ENCODE data around the gene RDH16. TPM values are rescaled to one million over a fixed set of nuclear protein-coding genes. Genes with fewer than 3 reads are reported as not detected.
"Not testable (repeated sequence)": the region's sequence is repeated elsewhere in the genome, so short reads cannot be mapped to it uniquely, and the experiment has no call there.

RDH16 gene
- polyA plus RNA-seq, 4 donors = 0.46 to 1.2 (median 0.52) TPM

DNA sequence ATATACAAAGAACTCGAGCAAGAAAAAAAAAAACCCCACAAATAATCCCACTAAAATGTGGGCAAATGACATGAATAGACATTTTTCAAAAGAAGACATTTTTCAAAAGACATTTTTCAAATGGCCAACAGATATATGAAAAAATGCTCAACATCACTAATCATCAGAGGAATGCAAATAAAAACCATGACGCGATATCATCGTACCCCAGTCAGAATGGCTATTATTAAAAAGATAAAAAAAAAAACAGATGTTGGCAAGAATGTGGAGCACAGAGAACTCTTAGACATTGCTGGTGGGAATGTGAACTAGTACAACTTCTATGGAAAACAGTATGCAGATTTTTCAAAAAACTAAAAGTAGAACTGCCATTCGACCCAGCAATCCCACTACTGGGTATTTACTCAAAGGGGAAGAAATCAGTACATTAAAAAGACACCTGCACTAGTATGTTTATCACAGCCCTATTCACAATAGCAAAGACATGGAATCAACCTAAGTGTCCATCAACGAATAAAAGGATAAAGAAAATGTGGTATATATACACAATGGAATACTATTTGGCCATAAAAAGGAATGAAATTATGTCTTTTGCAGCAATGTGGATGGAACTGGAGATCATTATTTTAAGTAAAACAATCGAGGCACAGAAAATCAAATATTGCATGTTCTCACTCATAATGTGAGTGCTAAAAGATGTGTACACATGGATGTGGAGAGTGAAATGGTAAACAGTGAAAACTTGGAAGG is 32.6 kb upstream of the RDH16 start:
- DNase-seq (ENCODE audit: low read depth in 4 of 4, low spot score in 3 of 4) = no peak

DNA sequence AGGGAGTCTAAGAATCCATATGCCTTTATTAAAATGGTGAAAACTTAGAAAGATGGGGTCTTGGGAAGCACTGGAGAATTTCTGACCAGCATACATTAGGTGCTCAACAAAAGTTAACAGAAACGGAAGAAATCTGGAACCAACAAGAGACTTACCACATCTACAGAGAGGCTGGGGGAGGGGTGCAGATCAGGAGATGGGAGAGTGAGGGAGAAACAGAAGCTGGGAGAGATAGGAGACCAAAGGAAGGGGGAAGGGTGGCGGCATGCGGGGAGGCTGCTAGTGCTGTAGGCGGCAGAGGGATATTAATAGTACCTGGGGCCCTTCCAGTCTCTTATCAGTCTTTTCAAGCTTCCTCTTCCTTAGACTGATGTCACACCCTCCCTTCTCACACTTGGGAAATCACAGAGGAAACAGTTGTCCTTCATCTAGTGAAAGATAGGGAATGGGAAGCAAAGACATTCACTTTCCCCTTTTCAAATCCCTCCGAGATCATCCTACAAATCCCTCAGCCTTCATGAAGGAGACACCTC is 30.9 kb upstream of the RDH16 start:
- DNase-seq (ENCODE audit: low read depth in 4 of 4, low spot score in 3 of 4) = no peak

DNA sequence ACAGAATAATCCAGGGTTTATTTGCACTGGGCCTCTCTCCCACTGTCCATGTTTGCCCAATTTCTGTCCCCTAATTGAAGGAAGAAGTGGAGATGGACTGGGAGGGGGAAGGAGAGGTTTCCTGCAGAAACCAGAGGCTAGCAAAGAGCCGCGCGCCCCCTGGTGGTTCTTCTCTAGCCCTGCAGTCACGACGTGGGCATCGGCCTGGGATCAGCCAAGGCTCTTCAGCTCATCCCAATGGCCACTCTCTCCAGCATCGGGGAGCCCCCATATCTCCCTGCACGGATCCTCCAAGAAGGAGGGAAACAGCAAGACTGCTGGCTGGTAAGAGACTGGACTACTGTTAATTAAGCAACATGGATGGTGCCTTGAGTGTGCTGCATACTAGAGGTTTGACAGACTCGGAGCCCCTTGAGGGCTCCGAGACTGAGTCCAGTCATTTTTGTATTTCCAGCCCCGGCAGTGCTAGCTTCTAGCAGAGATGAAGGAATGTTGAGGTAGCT is 30.2 kb upstream of the RDH16 start:
- peak in 1 of 4 donors; percentile 59 for DNase-seq (ENCODE audit: low read depth in 4 of 4, low spot score in 3 of 4)

DNA sequence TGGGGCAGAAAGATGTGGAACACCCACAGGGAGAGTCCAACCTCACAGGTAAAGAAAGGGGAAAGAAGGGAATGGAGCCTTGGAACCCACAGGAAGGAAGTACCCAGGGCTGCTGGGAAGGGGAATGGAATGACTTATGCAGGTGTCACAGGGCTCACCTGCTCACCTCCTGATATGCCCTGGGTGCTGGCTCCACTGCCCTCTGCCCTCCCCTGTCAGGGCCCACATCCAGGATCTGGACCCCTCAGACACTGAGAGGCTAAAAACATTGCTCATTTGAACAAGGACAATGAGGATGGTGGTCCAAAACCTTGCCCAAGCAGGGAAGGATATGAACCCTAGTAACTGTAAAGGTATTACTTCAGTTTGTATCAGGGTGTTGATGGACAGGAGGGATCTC is 29.6 kb upstream of the RDH16 start:
- DNase-seq (ENCODE audit: low read depth in 4 of 4, low spot score in 3 of 4) = no peak

DNA sequence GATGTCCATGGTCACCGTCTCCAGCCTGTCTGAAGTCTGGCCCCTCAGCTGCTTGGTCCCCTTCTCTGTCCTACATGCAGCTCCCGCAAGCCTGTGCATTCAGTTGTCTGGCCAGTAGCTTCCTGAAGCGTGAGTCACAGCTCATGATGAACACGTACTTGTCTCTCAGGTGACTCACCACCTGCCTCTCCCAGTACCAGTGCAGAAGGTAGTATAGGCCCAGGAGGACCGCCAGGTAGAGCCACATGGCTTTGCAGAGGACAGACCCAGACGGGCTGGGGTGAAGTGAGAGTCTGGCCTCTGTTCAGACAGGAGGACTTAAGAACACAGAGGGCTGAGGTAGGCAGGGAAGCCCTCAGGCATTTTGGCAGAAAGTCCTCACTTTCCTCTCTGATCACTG is 28.3 kb upstream of the RDH16 start:
- not testable (repeated sequence) for DNase-seq (ENCODE audit: low read depth in 4 of 4, low spot score in 3 of 4)

DNA sequence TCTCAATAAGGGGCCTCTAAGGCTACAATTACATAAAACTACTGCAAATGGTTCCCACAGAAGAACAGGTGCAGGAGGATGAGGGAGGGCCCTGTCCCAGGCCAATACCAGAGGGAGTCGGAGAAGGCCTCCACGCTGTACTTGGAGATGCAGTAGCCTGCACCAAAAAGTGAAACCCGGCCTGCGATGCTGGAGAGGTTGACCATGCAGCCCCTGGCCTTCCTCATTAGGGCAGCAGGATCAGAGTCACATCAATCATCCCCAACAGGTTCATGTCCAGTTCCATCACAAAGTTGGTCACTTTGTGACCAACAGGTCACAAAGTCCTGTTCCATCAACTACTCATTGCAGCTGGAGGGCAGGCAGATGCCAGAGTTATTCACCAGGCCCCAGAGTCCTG is 26.0 kb upstream of the RDH16 start:
- no peak for DNase-seq (ENCODE audit: low read depth in 4 of 4, low spot score in 3 of 4)

DNA sequence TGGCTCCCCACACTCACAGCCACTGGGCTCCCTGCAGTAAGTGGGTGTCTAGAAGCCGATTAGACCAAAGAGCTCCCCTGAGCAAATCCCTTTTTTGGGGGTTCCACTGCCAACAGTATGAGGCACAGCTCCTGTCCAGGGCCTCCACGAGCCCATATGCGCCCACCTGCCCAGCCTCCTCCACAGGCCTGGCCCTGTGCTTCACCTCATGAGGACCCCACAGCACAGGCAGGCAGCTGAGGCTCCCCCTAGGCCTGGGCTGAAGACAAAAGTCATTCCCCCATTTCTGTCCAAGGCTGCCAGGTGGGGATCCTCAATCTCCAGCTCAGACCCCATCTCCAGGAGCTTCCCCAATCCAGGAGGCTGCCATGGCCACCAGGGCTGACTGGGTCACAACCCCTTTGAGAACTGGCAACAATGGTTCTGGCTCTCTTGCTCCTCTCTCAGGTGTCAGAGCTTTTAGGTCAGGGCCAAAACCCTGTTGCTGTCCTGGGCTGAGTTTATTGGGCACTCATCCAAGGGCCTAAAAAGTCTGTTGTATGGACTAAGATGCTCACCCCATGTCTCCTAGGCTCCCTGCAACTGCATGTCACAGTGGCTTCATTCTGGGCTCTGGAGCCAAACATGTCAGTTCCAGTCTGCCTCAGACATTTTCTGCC is 25.3 kb upstream of the RDH16 start:
- DNase-seq (ENCODE audit: low read depth in 4 of 4, low spot score in 3 of 4) = not testable (repeated sequence)

DNA sequence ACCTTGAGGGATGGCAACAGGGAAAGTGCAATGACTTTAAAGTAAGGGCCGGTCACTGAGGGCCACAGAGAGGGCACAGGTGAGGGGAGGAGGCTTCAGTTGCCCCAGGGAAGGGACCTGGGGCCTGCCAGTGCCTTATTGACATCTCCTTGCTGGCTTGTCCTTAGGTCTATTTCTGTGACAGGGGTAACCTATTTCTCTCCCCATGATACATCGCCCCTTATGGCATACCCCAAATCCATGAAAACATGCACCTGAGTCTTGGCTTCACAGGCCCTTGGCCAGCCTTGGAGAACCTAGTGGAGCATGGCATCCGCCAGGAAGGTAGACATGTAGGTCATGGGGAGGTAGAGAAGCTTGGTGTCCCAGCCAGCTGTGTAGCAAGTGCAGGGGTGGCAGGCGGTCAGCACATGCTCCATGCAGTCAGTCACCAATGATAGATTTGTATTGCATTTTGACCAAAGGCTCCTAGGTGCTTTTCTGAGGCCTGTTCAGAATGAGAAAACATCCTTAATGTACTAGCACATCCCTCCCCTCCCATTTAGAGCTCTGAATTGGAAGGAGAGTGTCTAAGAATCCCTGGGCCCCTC is 23.6 kb upstream of the RDH16 start:
- no peak for DNase-seq (ENCODE audit: low read depth in 4 of 4, low spot score in 3 of 4)

DNA sequence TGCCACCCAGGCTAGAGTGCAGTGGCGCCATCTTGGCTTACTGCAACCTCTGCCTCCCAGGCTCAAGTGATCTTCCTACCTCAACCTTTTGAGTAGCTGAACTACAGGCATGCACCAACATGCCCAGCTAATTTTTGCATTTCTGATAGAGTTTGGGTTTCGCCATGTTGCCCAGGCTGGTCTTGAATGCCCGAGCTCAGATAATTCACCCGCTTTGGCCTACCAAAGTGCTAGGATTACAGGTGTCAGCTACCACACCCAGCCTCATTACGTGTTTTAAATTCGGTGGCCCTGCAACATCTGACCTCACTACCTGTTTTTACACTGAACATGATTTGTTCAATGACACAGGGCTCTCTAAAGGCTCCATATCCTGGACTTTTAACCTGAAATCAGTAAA is 22.9 kb upstream of the RDH16 start:
- DNase-seq (ENCODE audit: low read depth in 4 of 4, low spot score in 3 of 4) = no peak

DNA sequence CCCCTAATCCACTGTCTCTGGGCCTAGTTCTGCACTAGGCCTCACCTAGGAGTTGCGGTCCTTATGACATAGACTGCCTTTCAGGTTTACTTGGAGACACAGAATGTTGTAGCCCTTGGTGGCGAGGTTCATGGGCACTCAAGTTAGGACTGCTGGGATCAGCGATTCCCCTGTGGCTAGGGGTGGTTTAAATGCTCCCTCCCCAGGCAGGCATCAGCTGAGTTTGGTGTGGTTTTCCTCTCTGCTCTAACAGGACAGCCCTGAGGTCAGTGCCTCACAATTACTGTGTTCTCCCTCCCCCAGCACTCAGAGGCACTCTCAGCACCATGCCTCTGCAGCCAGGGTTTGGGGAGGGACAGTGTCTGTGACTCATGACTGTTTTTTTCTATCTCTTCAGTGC is 22.2 kb upstream of the RDH16 start:
- DNase-seq (ENCODE audit: low read depth in 4 of 4, low spot score in 3 of 4) = no peak

DNA sequence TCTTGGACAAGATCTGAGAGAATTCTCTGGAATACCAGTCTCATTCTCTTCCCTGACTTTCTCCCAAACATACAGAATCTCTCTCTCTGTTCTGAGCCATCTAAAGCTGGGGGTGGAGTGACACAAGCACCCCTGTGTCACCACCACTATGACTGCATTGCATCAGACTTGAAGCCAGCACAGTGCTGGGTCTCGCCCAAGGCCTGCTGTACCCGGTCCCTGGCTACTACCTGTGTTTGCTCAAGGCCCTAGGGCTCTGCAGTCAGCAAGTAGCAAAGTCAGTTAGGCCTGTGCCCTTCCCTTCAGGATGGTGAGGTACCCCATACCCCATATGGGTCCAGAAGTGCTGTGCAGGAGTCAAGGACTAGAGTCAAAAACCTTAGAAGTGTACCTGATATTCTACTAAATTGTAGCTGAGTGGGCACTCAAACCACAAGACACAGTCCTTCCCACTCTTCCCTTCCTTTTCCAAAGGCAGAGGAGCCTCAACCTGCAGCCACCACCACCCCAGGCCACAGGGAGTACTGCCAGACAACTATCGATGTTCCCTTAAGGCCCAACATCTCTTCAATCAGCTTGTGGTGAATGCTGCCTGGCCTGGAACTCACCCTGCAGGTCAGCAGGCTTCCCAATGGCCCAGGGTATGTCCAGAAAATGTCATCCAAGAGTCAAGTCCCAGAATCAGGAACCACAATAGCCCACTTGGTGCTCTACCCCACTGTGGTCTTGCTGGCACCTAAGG is 21.2 kb upstream of the RDH16 start:
- no peak for DNase-seq (ENCODE audit: low read depth in 4 of 4, low spot score in 3 of 4)

DNA sequence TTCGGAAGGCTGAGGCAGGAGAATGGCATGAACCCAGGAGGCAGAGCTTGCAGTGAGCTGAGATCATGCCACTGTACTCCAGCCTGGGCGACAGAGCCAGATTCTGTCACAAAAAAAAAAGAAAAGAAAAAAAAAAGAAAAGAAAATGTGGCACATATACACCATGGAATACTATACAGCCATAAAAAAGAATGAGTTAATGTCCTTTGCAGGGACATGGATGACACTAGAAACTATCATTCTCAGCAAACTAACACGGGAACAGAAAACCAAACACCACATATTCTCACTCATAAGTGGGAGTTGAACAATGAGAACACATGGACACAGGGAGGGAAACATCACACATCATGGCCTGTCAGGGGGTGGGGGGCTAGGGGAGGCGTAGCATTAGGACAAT is 20.0 kb upstream of the RDH16 start:
- not testable (repeated sequence) for DNase-seq (ENCODE audit: low read depth in 4 of 4, low spot score in 3 of 4)

DNA sequence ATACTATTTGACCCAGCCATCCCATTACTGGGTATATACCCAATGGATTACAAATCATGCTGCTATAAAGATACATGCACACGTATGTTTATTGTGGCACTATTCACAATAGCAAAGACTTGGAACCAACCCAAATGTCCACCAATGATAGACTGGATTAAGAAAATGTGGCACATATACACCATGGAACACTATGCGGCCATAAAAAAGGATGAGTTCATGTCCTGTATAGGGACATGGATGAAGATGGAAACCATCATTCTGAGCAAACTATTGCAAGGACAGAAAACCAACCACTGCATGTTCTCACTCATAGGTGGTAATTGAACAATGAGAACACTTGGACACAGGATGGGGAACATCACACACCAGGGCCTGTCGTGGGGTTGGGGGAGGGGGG is 16.8 kb upstream of the RDH16 start:
- DNase-seq (ENCODE audit: low read depth in 4 of 4, low spot score in 3 of 4) = not testable (repeated sequence)

DNA sequence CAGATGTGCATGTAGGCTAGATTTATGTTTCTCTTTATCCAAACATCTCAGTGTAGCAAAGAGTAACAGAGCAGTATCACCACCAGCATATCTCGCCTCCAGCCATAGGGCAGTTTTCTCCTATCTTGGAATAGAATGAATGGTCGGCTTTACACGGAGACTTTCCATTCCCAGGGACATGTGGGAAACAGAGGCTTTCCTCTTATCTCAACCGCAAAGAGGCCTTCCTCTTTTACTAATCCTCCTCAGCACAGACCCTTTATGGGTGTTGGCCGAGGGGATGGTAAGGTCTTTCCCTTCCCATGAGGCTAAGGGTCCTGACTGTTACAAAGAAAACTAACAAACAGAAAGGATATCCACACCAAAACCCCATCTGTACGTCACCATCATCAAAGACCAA is 11.5 kb upstream of the RDH16 start:
- not testable (repeated sequence) for DNase-seq (ENCODE audit: low read depth in 4 of 4, low spot score in 3 of 4)

DNA sequence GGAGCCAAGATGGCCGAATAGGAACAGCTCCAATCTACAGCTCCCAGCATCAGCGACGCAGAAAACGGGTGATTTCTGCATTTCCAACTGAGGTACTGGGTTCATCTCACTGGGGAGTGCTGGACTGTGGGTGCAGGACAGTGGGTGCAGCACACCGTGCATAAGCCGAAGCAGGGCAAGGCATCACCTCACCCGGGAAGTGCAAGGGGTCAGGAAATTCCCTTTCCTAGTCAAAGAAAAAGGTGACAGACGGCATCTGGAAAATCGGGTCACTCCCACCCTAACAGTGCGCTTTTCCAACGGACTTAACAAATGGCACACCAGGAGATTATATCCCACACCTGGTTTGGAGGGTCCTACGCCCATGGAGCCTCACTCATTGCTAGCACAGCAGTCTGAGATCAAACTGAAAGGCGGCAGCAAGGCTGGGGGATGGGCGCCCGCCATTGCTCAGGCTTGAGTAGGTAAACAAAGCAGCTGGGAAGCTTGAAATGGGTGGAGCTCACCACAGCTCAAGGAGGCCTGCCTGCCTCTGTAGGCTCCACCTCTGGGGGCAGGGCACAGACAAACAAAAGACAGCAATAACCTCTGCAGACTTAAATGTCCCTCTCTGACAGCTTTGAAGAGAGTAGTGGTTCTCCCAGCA is 8.7 kb upstream of the RDH16 start:
- DNase-seq (ENCODE audit: low read depth in 4 of 4, low spot score in 3 of 4) = not testable (repeated sequence)

DNA sequence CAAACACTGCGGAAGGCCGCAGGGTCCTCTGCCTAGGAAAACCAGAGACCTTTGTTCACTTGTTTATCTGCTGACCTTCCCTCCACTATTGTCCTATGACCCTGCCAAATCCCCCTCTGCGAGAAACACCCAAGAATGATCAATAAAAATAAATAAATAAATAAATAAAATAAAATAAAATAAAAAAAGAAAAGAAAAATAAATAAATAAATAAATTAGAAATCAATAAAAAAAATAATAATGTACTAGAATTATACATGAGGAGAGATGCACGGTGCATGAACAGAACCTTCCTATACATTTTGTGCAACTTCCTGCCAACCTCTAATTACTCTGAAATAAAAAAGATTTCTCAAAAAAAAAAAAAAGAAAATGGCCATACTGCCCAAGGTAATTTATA is 7.7 kb upstream of the RDH16 start:
- DNase-seq (ENCODE audit: low read depth in 4 of 4, low spot score in 3 of 4) = not testable (repeated sequence)

DNA sequence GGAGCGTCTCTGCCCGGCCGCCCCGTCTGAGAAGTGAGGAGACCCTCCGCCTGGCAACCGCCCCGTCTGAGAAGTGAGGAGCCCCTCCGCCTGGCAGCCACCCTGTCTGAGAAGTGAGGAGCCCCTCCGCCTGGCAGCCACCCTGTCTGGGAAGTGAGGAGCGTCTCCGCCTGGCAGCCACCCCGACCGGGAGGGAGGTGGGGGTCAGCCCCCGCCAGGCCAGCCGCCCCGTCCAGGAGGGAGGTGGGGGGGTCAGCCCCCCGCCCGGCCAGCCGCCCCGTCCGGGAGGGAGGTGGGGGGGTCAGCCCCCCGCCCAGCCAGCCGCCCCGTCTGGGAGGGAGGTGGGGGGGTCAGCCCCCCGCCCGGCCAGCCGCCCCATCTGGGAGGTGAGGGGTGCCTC is 6.1 kb upstream of the RDH16 start:
- DNase-seq (ENCODE audit: low read depth in 4 of 4, low spot score in 3 of 4) = not testable (repeated sequence)

DNA sequence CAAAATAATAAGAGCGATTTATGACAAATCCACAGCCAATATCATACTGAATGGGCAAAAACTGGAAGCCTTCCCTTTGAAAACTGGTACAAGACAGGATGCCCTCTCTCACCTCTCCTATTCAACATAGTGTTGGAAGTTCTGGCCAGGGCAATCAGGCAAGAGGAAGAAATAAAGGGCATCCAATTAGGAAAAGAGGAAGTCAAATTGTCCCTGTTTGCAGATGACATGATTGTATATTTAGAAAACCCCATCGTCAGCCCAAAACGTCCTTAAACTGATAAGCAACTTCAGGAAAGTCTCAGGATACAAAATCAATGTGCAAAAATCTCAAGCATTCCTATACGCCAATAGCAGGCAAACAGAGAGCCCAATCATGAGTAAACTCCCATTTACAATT is 4.8 kb upstream of the RDH16 start:
- DNase-seq (ENCODE audit: low read depth in 4 of 4, low spot score in 3 of 4) = not testable (repeated sequence)

DNA sequence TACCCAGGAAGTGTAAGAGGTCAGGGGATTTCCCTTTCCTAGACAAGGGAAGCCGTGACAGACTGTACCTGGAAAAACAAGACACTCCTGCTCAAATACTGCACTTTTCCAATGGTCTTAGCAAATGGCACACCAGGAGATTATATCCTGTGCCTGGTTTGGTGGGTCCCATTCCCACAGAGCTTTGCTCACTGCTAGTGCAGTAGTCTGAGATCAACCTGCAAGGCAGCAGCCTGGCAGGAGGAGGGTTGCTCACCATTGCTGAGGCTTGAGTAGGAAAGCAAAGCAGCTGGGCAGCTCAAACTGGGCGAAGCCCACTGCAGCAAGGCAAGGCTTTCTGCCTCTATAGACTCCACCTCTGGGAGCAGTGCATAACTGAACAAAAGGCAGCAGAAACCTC is 1.0 kb upstream of the RDH16 start:
- no peak for DNase-seq (ENCODE audit: low read depth in 4 of 4, low spot score in 3 of 4)

DNA sequence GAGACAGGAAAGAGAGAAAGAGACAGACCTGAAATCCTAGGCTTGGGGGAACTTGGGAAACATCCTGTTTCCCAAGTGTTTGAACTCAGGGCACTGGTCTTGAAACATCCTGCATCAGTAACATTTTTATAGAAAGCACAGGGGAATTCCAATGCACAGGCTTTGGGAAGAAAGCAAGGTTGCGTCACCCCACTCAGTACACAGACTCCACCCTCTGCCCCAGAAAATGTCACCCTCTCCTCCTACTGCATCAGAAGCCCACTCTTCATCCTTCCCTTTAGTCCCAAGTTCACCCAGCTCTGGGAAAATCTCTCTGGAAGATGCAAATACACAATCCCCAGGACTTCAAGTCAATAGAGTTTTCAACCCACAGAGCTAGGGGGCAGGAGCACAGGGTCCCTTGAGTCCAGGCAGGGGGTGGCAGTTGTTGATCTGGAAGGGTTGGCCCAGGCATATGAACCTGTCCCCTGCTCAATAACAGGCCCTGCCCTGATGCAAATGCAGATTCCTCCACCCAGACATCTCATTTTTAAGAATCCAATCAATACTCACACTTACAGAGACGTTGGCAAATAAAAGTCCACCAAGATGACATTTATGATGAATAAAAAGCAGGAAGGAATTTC is 1.7 kb downstream of the RDH16 start:
- DNase-seq (ENCODE audit: low read depth in 4 of 4, low spot score in 3 of 4) = no peak

Measured in left renal pelvis (tissue), 4 donors.